ENCODE results near the gene KRTAP5-1. TPM values are rescaled to one million over a fixed set of nuclear protein-coding genes. Genes with fewer than 3 reads are reported as not detected.
A peak's percentile ranks its signal among the peaks of the same experiment; 100 is the strongest.
"Not testable (repeated sequence)": the region's sequence is repeated elsewhere in the genome, so short reads cannot be mapped to it uniquely, and the experiment has no call there.

Gene KRTAP5-1
- total RNA-seq, 1 donor from 2014 or later: not detected

- Mint-ChIP-seq H3K4me3 (ENCODE audit: low read depth) (no peak within 1 kb of the TSS), H3K4me1 (ENCODE audit: low read depth) (no peaks in the 10 kb centered on the region), H3K27ac (no peak within 1 kb of the TSS), H3K36me3 (ENCODE audit: insufficient read depth) (no peaks in the 10 kb centered on the region), H3K27me3 (peaks cover 54% of the 10 kb centered on the region), H3K9me3 (ENCODE audit: low read depth) (peaks cover 4% of the 10 kb centered on the region)
- DNase-seq (ENCODE audit: low spot score, unreplicated experiment): no peak
- TF ChIP-seq CTCF (IDR thresholded peaks at IDR 0.05; ENCODE audit: unreplicated experiment): no peak
Observed at GRCh38 chr11:1622086-1622485, 37.0 kb upstream of the KRTAP5-1 start, which contains the start of gene KRTAP5-4. Gene KRTAP5-4 (minus strand): TSS chr11:1622138. CDS start chr11:1622093, 45 bp downstream.

- Mint-ChIP-seq H3K36me3 (ENCODE audit: insufficient read depth) (no peaks in the 10 kb centered on the region), H3K27ac (no peak overlapping the region), H3K4me3 (ENCODE audit: low read depth) (no peak overlapping the region), H3K27me3 (peaks cover 56% of the 10 kb centered on the region), H3K9me3 (ENCODE audit: low read depth) (peaks cover 10% of the 10 kb centered on the region), H3K4me1 (ENCODE audit: low read depth) (no peaks in the 10 kb centered on the region)
- no peak for DNase-seq (ENCODE audit: low spot score, unreplicated experiment)
- TF ChIP-seq CTCF (IDR thresholded peaks at IDR 0.05; ENCODE audit: unreplicated experiment): no peak
Observed at GRCh38 chr11:1619449-1619848, 34.4 kb upstream of the KRTAP5-1 start.

- DNase-seq (ENCODE audit: low spot score, unreplicated experiment): no peak
- H3K27ac Mint-ChIP-seq: no peak overlapping the region
- H3K27me3 Mint-ChIP-seq: peaks cover 48% of the 10 kb centered on the region
- H3K4me1 Mint-ChIP-seq (ENCODE audit: low read depth): no peaks in the 10 kb centered on the region
- H3K9me3 Mint-ChIP-seq (ENCODE audit: low read depth): peaks cover 10% of the 10 kb centered on the region
- no peak for TF ChIP-seq CTCF (IDR thresholded peaks at IDR 0.05; ENCODE audit: unreplicated experiment)
- H3K4me3 Mint-ChIP-seq (ENCODE audit: low read depth): no peak overlapping the region
- H3K36me3 Mint-ChIP-seq (ENCODE audit: insufficient read depth): no peaks in the 10 kb centered on the region
Observed at GRCh38 chr11:1618231-1618630, 33.1 kb upstream of the KRTAP5-1 start.

- TF ChIP-seq CTCF (IDR thresholded peaks at IDR 0.05; ENCODE audit: unreplicated experiment): no peak
- H3K27me3 Mint-ChIP-seq: peaks cover 33% of the 10 kb centered on the region
- DNase-seq (ENCODE audit: low spot score, unreplicated experiment): no peak
- no peaks in the 10 kb centered on the region for H3K36me3 Mint-ChIP-seq (ENCODE audit: insufficient read depth)
- H3K4me3 Mint-ChIP-seq (ENCODE audit: low read depth): no peak within 1 kb of the TSS
- H3K27ac Mint-ChIP-seq: no peak within 1 kb of the TSS
- H3K4me1 Mint-ChIP-seq (ENCODE audit: low read depth): no peaks in the 10 kb centered on the region
- H3K9me3 Mint-ChIP-seq (ENCODE audit: low read depth): peaks cover 7% of the 10 kb centered on the region
Observed at GRCh38 chr11:1608363-1608762, 23.3 kb upstream of the KRTAP5-1 start, which contains the start of gene KRTAP5-3. Gene KRTAP5-3 (minus strand): TSS chr11:1608463. CDS start chr11:1608385, 78 bp downstream.

- not testable (repeated sequence) for H3K27ac Mint-ChIP-seq; H3K9me3 Mint-ChIP-seq (ENCODE audit: low read depth); H3K36me3 Mint-ChIP-seq (ENCODE audit: insufficient read depth); H3K4me3 Mint-ChIP-seq (ENCODE audit: low read depth); H3K4me1 Mint-ChIP-seq (ENCODE audit: low read depth); DNase-seq (ENCODE audit: low spot score, unreplicated experiment)
- peaks cover 37% of the 10 kb centered on the region for H3K27me3 Mint-ChIP-seq
Observed at GRCh38 chr11:1607901-1608300, 22.8 kb upstream of the KRTAP5-1 start.

GRCh38 chr11:1607156-1607845 is 22.2 kb upstream of the KRTAP5-1 start:
- not testable (repeated sequence) for H3K9me3 Mint-ChIP-seq (ENCODE audit: low read depth); DNase-seq (ENCODE audit: low spot score, unreplicated experiment); H3K4me1 Mint-ChIP-seq (ENCODE audit: low read depth); H3K27ac Mint-ChIP-seq; H3K36me3 Mint-ChIP-seq (ENCODE audit: insufficient read depth)
- peaks cover 40% of the 10 kb centered on the region for H3K27me3 Mint-ChIP-seq
- H3K4me3 Mint-ChIP-seq (ENCODE audit: low read depth): peak overlapping the region; percentile 50

- not testable (repeated sequence) for H3K9me3 Mint-ChIP-seq (ENCODE audit: low read depth); H3K4me3 Mint-ChIP-seq (ENCODE audit: low read depth); H3K36me3 Mint-ChIP-seq (ENCODE audit: insufficient read depth); DNase-seq (ENCODE audit: low spot score, unreplicated experiment); H3K4me1 Mint-ChIP-seq (ENCODE audit: low read depth); H3K27ac Mint-ChIP-seq
- H3K27me3 Mint-ChIP-seq: peaks cover 41% of the 10 kb centered on the region
Observed at GRCh38 chr11:1605923-1606322, 20.8 kb upstream of the KRTAP5-1 start.

Data from progenitor cell of endocrine pancreas (in vitro differentiated cells).